DND-41 (cell line): Measurements from ENCODE around the gene TBC1D22A.

Experiments
- ATAC-seq: fragments of 200-7000 bp; cut with Tn5 transposase; 3 replicates; pipeline ENCODE4 v1.9.1; 2021; ENCODE audit warnings: low read depth; ENCODE audit not compliant: insufficient read depth
- DNase-seq: peaks from one replicate; pipeline ENCODE4 v3.0.0-alpha.2; 2020
- H2AFZ ChIP-seq: 2 replicates; pipeline ENCODE4 v1.6.0; 2012; ENCODE audit warnings: low read depth, low read length
- H3K27ac ChIP-seq: 2 replicates; pipeline ENCODE4 v1.5.1; 2012; ENCODE audit warnings: low read length, inconsistent platforms
- H3K27me3 ChIP-seq: fragments of 200-600 bp; sonication (generic); 2 replicates; pipeline ENCODE4 v1.6.0; 2012; ENCODE audit warnings: low read length, mild to moderate bottlenecking, inconsistent platforms; ENCODE audit not compliant: insufficient read depth, poor library complexity
- H3K36me3 ChIP-seq: 2 replicates; pipeline ENCODE4 v1.5.1; 2012; ENCODE audit warnings: low read length, inconsistent platforms; ENCODE audit not compliant: insufficient read depth
- H3K4me1 ChIP-seq: 2 replicates; pipeline ENCODE4 v1.5.1; 2012; ENCODE audit warnings: mild to moderate bottlenecking, low read length; ENCODE audit not compliant: insufficient read depth
- H3K4me2 ChIP-seq: 2 replicates; pipeline ENCODE4 v1.6.0; 2012; ENCODE audit warnings: mild to moderate bottlenecking, moderate library complexity, low read length, inconsistent platforms; ENCODE audit not compliant: insufficient read depth
- H3K4me3 ChIP-seq, 2 experiments: fragments of 200-600 bp in 1 of 2; shearing (Covaris generic) in 1 of 2; 2 replicates each; pipeline ENCODE4 v1.5.1; 2012 to 2016; ENCODE audit warnings: inconsistent platforms in 2 of 2, low read length in 2 of 2, mild to moderate bottlenecking in 2 of 2, low read depth in 1 of 2, moderate library complexity in 1 of 2
- H3K79me2 ChIP-seq: 2 replicates; pipeline ENCODE4 v1.6.0; 2012; ENCODE audit warnings: low read length, inconsistent platforms; ENCODE audit not compliant: insufficient read depth
- H3K9ac ChIP-seq: 2 replicates; pipeline ENCODE4 v1.6.0; 2012; ENCODE audit warnings: low read depth, mild to moderate bottlenecking, inconsistent platforms, low read length, moderate library complexity
- H3K9me3 ChIP-seq: 2 replicates; pipeline ENCODE4 v1.5.1; 2012; ENCODE audit warnings: low read length, moderate library complexity, mild to moderate bottlenecking, inconsistent platforms; ENCODE audit not compliant: insufficient read depth, severe bottlenecking
- H4K20me1 ChIP-seq: 2 replicates; pipeline ENCODE4 v1.6.0; 2012; ENCODE audit warnings: low read length; ENCODE audit not compliant: insufficient read depth
- CTCF ChIP-seq: IDR thresholded peaks from 2 replicates; pipeline ENCODE4 v1.5.1; 2012; ENCODE audit warnings: borderline replicate concordance, low read length, moderate library complexity, mild to moderate bottlenecking; ENCODE audit not compliant: poor library complexity, severe bottlenecking; ENCODE audit errors: extremely low read depth
- EZH2 ChIP-seq: IDR thresholded peaks from 3 replicates; pipeline ENCODE4 v1.6.1; 2012; ENCODE audit warnings: borderline replicate concordance, low read depth, mild to moderate bottlenecking, moderate library complexity, low read length, inconsistent platforms; ENCODE audit not compliant: severe bottlenecking

TBC1D22A gene

GRCh38 chr22:46910624-46911023 lies 148.2 kb downstream of the TBC1D22A start:
- Histone ChIP-seq H2AFZ (no peak overlapping the region), H3K4me2 (no peak overlapping the region), H3K9ac (no peak overlapping the region), H3K4me1 (no peaks in the 10 kb centered on the region), H3K27me3 (no peaks in the 10 kb centered on the region), H3K4me3 (no peak overlapping the region), H3K79me2 (peaks cover 7% of the 10 kb centered on the region; the same call in 1 of the 2 replicates), H3K27ac (no peak overlapping the region), H4K20me1 (peaks cover 9% of the 10 kb centered on the region), H3K36me3 (peaks cover 28% of the 10 kb centered on the region), H3K9me3 (no peaks in the 10 kb centered on the region)
- DNase-seq (no peak), ATAC-seq (no peak)
- no peak for TF ChIP-seq EZH2
- TF ChIP-seq CTCF = no peak

- Histone ChIP-seq H3K27ac (no peak overlapping the region), H3K4me3 (no peak overlapping the region), H3K4me2 (no peak overlapping the region), H3K9ac (no peak overlapping the region), H3K9me3 (no peaks in the 10 kb centered on the region), H3K27me3 (no peaks in the 10 kb centered on the region), H2AFZ (no peak overlapping the region), H4K20me1 (peaks cover 9% of the 10 kb centered on the region), H3K79me2 (peaks cover 7% of the 10 kb centered on the region; the same call in 1 of the 2 replicates), H3K36me3 (peaks cover 35% of the 10 kb centered on the region), H3K4me1 (no peaks in the 10 kb centered on the region)
- no peak for TF ChIP-seq EZH2
- no peak for TF ChIP-seq CTCF
- DNase-seq (no peak), ATAC-seq (no peak)
Observed at GRCh38 chr22:46911346-46911745, 148.9 kb downstream of the TBC1D22A start.

GRCh38 chr22:46913351-46913750 lies 150.9 kb downstream of the TBC1D22A start:
- Histone ChIP-seq H3K27ac (no peak overlapping the region), H2AFZ (no peak overlapping the region), H4K20me1 (peaks cover 15% of the 10 kb centered on the region), H3K4me1 (no peaks in the 10 kb centered on the region), H3K4me3 (no peak overlapping the region), H3K27me3 (no peaks in the 10 kb centered on the region), H3K4me2 (no peak overlapping the region), H3K79me2 (peaks cover 7% of the 10 kb centered on the region; the same call in 1 of the 2 replicates), H3K9ac (no peak overlapping the region), H3K9me3 (no peaks in the 10 kb centered on the region), H3K36me3 (peaks cover 36% of the 10 kb centered on the region)
- DNase-seq = no peak
- TF ChIP-seq EZH2 = no peak
- TF ChIP-seq CTCF = no peak
- no peak for ATAC-seq

- DNase-seq = no peak
- H3K27ac ChIP-seq = no peak overlapping the region
- no peak overlapping the region for H3K4me2 ChIP-seq
- no peaks in the 10 kb centered on the region for H3K27me3 ChIP-seq
- 0 out of 2 replicates have a peak, but pooled peaks cover 5% of the 10 kb centered on the region for H3K79me2 ChIP-seq
- TF ChIP-seq CTCF = no peak
- no peak for TF ChIP-seq EZH2
- H3K9me3 ChIP-seq = no peaks in the 10 kb centered on the region
- H3K9ac ChIP-seq = no peak overlapping the region
- H3K4me1 ChIP-seq = no peaks in the 10 kb centered on the region
- peaks cover 43% of the 10 kb centered on the region for H3K36me3 ChIP-seq
- no peak for ATAC-seq
- H2AFZ ChIP-seq = no peak overlapping the region
- H4K20me1 ChIP-seq = peaks cover 12% of the 10 kb centered on the region
- H3K4me3 ChIP-seq = no peak overlapping the region
Observed at GRCh38 chr22:46914481-46914880, 152.0 kb downstream of the TBC1D22A start.
